ENCODE results near the gene COX19.
"Not testable (repeated sequence)": the region's sequence is repeated elsewhere in the genome, so short reads cannot be mapped to it uniquely, and the experiment has no call there.

Gene COX19

GRCh38 chr7:949021-949934 is 26.1 kb downstream of the COX19 start:
- no peak for DNase-seq

GRCh38 chr7:947391-948210 is 27.7 kb downstream of the COX19 start:
- no peak for DNase-seq

DNA sequence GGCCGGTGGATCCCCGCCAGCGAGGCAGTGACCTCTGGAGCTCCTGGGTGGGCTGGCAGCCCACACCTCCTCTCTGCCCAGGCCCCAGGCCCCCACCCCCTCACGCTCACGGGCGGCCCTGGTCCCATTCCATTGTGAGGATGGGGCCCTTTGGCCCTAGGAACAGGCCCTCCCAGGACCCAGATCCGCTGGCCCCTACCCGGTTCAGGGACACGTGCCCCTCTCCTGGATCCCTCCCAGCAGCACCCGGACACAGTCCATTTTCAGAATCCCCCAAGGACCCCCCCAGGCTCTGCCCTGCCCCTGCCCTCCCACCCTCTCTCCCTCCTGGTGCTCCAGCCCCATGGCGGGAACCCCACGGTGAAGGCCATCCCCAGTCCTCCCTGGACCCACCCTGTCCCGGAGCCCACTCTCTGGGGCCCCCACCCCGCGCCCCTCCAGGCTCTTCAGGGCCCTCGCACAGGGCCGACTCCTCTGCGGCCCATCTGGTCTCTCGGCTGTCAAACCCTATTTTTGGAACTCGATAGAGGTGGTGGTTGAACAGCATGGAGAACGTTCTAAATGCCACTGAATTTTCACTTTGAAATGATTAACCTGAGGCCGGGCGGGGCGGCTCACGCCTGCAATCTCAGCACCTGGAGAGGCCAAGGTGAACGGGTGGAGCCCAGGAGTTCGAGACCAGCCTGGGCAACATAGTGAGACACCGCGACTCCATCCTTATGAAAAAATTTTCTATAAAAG is 28.9 kb downstream of the COX19 start:
- no peak for DNase-seq

- DNase-seq: peak in 3 of 58 donors; percentile 12 to 26 (median 19)
Observed at GRCh38 chr7:945556-946255, 29.6 kb downstream of the COX19 start.

DNA sequence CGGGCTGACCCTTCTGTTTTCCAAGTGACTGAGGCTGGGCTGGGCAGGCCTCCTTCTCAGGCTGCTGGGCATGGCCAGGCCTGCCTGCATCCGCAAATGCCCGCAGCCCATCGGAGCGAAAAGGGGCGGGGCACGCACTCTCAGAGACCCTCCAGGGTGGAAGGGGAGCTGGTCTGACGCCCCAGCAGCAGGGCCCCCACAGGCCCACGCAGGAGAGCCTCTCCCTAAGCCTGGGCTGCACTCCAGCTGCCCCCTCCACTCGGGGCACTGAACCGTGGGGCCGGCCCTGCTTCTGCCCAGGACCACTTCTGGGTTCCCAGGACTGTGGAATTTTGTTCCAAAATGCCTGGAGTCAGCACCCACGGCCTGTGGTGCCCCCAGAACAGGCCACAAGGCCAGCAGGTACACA is 30.2 kb downstream of the COX19 start:
- DNase-seq: no peak

- DNase-seq: no peak
Observed at GRCh38 chr7:944744-945143, 30.6 kb downstream of the COX19 start.

- DNase-seq: not testable (repeated sequence)
Observed at GRCh38 chr7:943793-944192, 31.6 kb downstream of the COX19 start.

DNA sequence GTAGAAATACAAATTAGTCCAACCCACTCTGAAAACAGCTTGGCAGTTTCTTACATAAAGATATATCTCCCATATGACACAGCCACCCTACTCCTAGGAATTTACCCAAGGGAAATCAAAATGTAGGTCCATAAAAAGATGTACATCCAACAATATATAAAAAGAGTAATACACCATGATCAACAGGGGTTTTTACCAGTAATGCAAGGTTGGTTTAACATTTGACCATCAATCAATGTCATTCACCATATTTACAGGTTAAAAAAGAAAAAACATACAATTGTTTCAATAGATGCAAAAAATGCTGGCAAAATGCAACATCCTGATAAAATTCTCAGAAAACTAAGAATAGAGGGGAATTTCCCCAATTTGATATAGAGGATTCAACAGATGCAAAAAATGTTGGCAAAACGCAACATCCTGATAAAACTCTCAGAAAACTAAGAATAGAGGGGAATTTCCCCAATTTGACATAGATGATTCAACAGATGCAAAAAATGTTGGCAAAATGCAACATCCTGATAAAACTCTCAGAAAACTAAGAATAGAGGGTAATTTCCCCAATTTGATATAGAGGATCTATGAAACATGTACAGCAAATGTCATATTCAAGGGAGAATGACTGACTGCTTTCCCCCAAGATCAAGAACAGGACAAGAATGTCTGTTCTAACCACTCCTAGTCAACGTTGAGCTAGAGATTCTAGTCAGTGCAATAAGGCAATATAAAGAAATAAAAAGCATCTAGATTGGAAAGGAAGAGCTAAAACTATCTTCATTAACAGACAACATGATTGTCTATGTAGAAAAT is 34.5 kb downstream of the COX19 start:
- no peak for DNase-seq

DNA sequence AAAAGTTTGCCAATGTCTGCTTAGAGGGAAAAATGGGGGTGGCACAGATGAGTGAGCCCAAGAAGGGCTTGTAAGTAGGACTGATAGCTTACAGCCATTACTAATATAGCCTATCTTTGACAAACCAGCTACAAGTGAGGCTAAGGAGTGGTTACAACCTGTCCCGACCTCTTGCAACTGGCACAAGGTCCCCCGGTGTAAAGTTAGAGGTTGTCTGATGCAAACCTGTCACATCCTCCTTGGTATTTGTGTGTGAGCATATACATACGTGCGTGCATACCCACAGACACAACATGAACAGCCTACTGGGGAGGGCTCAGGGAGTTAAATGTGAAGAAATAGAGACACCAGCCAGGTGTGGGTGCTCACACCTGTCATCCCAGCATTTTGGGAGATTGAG is 35.5 kb downstream of the COX19 start:
- DNase-seq: no peak

GRCh38 chr7:938546-939185 is 36.7 kb downstream of the COX19 start:
- no peak for DNase-seq

DNA sequence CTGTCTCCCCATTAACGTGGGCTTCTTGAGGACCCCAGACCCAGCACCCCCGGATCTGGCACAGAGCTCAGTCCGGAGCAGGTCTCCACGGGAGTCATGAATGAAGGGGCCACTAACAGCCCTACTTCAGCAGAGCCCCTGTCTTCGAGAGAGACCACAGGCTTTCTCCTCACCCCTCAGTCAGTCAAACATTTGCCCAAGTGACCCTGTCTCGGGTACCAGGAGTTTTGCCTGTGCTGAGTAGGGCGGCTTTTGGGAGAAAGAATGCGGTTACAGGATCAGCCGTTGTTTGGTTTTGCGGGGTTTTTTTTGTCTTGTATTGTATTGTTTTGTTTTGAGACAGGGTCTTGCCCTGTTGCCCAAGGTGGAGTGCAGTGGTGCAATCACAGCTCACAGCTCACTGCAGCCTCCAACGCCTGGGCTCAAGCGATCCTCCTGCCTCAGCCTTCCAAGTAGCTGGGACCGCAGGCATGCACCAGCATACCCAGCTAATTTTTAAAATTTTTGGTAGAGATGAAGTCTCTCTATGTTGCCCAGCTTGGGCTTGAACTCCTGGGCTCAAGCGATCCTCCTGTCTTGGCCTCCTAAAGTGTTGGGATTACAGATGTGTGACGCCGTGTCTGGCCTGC is 37.4 kb downstream of the COX19 start:
- DNase-seq: no peak

DNA sequence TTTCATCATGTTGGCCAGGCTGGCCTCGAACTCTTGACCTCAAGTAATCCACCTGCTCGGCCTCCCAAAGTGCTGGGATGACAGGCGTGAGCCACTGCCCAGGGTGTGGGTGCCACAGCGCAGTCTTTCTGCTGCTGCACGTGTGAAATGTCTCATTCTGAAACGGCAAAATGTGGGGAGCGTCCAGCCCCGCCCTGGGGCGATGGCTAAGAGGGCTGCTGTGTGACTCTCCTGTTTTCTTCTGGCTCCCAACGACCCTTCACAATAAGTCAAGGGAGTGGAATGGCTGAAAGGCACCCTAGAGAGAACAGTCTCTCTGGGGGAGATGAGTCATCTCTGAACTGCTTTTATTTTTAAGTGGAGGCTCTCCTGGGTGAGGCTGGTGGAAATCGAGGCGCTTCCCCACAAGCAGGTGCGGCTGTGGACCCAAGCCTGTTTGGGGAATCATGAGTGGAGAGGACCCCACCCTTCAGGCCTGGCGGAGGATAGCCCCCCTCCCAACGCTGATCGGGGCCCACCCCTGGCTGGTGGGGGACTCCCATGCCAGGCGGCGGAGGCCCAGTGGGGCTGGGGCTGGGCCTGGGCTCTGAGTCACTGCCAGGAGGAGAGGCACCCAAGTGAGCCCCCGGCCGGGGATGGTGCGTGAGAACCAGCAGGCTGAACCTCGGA is 38.8 kb downstream of the COX19 start:
- DNase-seq: no peak

DNA sequence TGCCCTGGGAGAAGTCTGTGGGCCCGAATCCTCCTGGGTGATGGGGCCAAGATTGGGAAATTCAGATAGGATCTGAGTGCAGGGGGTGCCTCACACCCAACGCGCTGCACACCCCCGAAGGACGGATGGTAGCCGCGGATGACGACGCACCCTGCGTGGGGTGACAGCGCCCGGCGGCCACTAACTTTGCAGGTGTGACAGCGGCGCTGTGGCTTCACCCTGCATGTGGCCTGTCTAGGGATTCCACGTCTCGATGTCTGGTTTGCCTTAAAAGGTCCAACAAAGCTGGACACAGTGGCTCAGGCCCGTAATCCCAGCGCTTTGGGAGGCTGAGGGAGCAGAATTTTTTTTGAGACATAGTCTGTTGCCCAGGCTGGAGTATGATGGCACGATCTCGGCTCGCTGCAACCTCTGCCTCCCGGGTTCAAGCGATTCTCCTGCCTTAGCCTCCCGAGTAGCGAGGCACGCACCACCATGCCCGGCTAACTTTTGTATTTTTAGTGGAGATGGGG is 39.4 kb downstream of the COX19 start:
- no peak for DNase-seq

GRCh38 chr7:935164-935873 is 40.0 kb downstream of the COX19 start:
- no peak for DNase-seq

DNA sequence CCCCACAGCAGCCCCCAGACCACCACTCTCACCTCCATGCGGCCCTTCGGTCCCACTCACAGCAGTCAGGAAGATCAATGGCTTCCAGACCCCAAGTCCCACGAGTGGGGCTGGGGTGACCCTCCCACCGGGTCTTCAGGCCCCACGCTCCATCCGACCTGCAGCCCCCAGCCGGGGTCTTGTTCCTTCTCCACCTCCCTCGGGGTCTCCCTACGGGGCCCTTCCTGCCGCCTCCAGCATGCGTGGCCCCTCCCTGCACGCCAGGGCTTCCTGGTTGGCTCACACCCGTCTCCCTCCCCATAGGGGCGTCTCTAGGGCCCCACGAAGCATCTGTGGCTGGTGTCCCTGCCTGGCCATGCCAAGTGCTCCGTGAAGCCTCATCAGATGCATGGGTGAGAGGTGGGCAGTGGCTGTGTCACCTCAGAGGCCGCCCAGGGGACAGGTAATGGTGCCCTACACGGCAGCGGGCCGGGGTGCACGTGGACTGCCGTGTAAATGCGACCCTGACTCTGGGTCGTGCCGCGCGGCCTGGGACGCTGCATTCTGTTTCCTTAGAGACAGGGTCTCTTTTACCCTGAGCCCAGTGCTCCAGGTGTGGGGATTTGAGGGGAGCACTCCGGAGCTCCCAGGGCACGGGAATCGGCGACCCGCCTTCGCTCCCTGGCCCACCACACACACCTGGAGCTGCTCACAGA is 40.7 kb downstream of the COX19 start:
- DNase-seq: no peak

- DNase-seq: no peak
Observed at GRCh38 chr7:932651-932975, 42.7 kb downstream of the COX19 start.

All from anterior cingulate cortex (tissue), 58 donors.